ENCODE measurements around the gene FOXO1.
"Not testable (repeated sequence)": the region's sequence is repeated elsewhere in the genome, so short reads cannot be mapped to it uniquely, and the experiment has no call there.

The FOXO1 gene

GRCh38 chr13:40665126-40666044 is 1.1 kb downstream of the FOXO1 start:
- no peak for DNase-seq (ENCODE audit: low read depth)

GRCh38 chr13:40664350-40665125 is 1.9 kb downstream of the FOXO1 start:
- DNase-seq (ENCODE audit: low read depth): peak; percentile 58

GRCh38 chr13:40664100-40664349 is 2.4 kb downstream of the FOXO1 start:
- DNase-seq (ENCODE audit: low read depth): not testable (repeated sequence)

GRCh38 chr13:40662866-40663265 is 3.6 kb downstream of the FOXO1 start:
- no peak for DNase-seq (ENCODE audit: low read depth)

- no peak for DNase-seq (ENCODE audit: low read depth)
Measured at GRCh38 chr13:40661875-40662665, 4.4 kb downstream of the FOXO1 start.

- no peak for DNase-seq (ENCODE audit: low read depth)
Measured at GRCh38 chr13:40660692-40661091, 5.7 kb downstream of the FOXO1 start.

GRCh38 chr13:40660141-40660664 is 6.2 kb downstream of the FOXO1 start:
- no peak for DNase-seq (ENCODE audit: low read depth)

GRCh38 chr13:40657951-40658350 is 8.5 kb downstream of the FOXO1 start:
- DNase-seq (ENCODE audit: low read depth): peak; percentile 60

GRCh38 chr13:40657307-40657706 is 9.1 kb downstream of the FOXO1 start:
- no peak for DNase-seq (ENCODE audit: low read depth)

GRCh38 chr13:40656358-40656757 is 10.1 kb downstream of the FOXO1 start:
- DNase-seq (ENCODE audit: low read depth): no peak

GRCh38 chr13:40653527-40654318 is 12.7 kb downstream of the FOXO1 start:
- DNase-seq (ENCODE audit: low read depth): peak; percentile 51

- DNase-seq (ENCODE audit: low read depth): peak; percentile 63
Measured at GRCh38 chr13:40652588-40652940, 13.9 kb downstream of the FOXO1 start.

- no peak for DNase-seq (ENCODE audit: low read depth)
Measured at GRCh38 chr13:40651866-40652587, 14.4 kb downstream of the FOXO1 start.

GRCh38 chr13:40648841-40649240 is 17.6 kb downstream of the FOXO1 start:
- no peak for DNase-seq (ENCODE audit: low read depth)

GRCh38 chr13:40648040-40648439 is 18.4 kb downstream of the FOXO1 start:
- DNase-seq (ENCODE audit: low read depth): no peak

- no peak for DNase-seq (ENCODE audit: low read depth)
Measured at GRCh38 chr13:40644838-40645604, 21.4 kb downstream of the FOXO1 start.

- DNase-seq (ENCODE audit: low read depth): no peak
Measured at GRCh38 chr13:40640845-40641458, 25.5 kb downstream of the FOXO1 start.

GRCh38 chr13:40640202-40640601 is 26.2 kb downstream of the FOXO1 start:
- no peak for DNase-seq (ENCODE audit: low read depth)

- DNase-seq (ENCODE audit: low read depth): peak; percentile 57
Measured at GRCh38 chr13:40639221-40639681, 27.2 kb downstream of the FOXO1 start.

- no peak for DNase-seq (ENCODE audit: low read depth)
Measured at GRCh38 chr13:40637643-40638042, 28.8 kb downstream of the FOXO1 start.
